HCT116 (cell line): ENCODE measurements around the gene LCN1. TPM values are rescaled to one million over a fixed set of nuclear protein-coding genes. Genes with fewer than 3 reads are reported as not detected.

ENCODE experiments used
- ATAC-seq: fragments of 200-7000 bp; cut with Tn5 transposase; 2 replicates; pipeline ENCODE4 v1.9.1; 2020; ENCODE audit warnings: mild to moderate bottlenecking, moderate library complexity
- BruUV-seq: library from RNA; stranded (reverse); fragments of 400-500 nt; replicated peaks from 2 replicates; lab custom pipeline; 2021; lab: Mats Ljungman, UMichigan
- CTCF ChIA-PET: fragments of 300-600 bp; sonication (Branson Sonifier 250); formaldehyde crosslinking; loops from one replicate; lab custom pipeline; 2021; ENCODE audit warnings: antibody characterized with exemption; lab: Charles Lee
- POLR2A ChIA-PET: fragments of 300-600, 350-600 bp; sonication (Branson Sonifier 250); formaldehyde crosslinking; loops from one replicate; lab custom pipeline; 2021; ENCODE audit warnings: antibody characterized with exemption; lab: Charles Lee
- RAD21 ChIA-PET, 2 experiments: fragments of 300-600 bp; sonication (Branson Sonifier 250); formaldehyde crosslinking; loops; one replicate each; lab custom pipeline; 2023; ENCODE audit warnings: low total read pairs in 2 of 2; ENCODE audit not compliant: uncharacterized antibody in 2 of 2, unreplicated experiment in 2 of 2, low non-redundant PET in 1 of 2; lab: Charles Lee
- DNase-seq: peaks from one replicate; pipeline ENCODE4 v3.0.0-alpha.2; 2010; ENCODE audit warnings: low read depth, low spot score
- H2AFZ ChIP-seq: fragments of 200-600 bp; shearing (Covaris generic), sonication (generic); 2 replicates; pipeline ENCODE4 v1.6.1; 2017; ENCODE audit warnings: low read depth, mixed run types, mixed read lengths, antibody characterized with exemption, low read length; ENCODE audit not compliant: poor library complexity, severe bottlenecking
- H3K27ac ChIP-seq: 2 replicates; pipeline ENCODE4 v1.5.1; 2012; ENCODE audit warnings: low read depth, low read length
- H3K27me3 ChIP-seq: fragments of 200-600 bp; sonication (generic); 2 replicates; pipeline ENCODE4 v1.6.1; 2016; ENCODE audit warnings: mixed run types, low read length, mixed read lengths; ENCODE audit not compliant: insufficient read depth
- H3K36me3 ChIP-seq, 2 experiments: fragments of 200-500 bp in 1 of 2; fragments of 200-600 bp in 1 of 2; sonication (Bioruptor generic) in 1 of 2; sonication (generic) in 1 of 2; 2 replicates each; pipeline versions ENCODE4 v1.5.1 to v1.6.1; 2014 to 2016; ENCODE audit warnings: low read length in 2 of 2, inconsistent platforms in 1 of 2, mixed read lengths in 1 of 2, mixed run types in 1 of 2; ENCODE audit not compliant: insufficient read depth in 2 of 2, control insufficient read depth in 1 of 2
- H3K4me1 ChIP-seq, 2 experiments: fragments of 200-600 bp in 1 of 2; sonication (generic) in 1 of 2; 2 replicates each; pipeline versions ENCODE4 v1.5.1 to v1.6.1; 2012 to 2017; ENCODE audit warnings: low read length in 2 of 2, inconsistent platforms in 1 of 2, mild to moderate bottlenecking in 1 of 2, mixed read lengths in 1 of 2, mixed run types in 1 of 2, moderate library complexity in 1 of 2; ENCODE audit not compliant: insufficient read depth in 2 of 2, control insufficient read depth in 1 of 2
- H3K4me2 ChIP-seq: fragments of 200-600 bp; sonication (generic); 2 replicates; pipeline ENCODE4 v1.6.1; 2017; ENCODE audit warnings: mixed run types, low read length, mixed read lengths
- H3K4me3 ChIP-seq, 2 experiments: fragments of 200-600 bp in 1 of 2; sonication (generic) in 1 of 2; replicated peaks in 1 of 2; 2 replicates each; pipeline ENCODE4 v1.5.1; 2011 to 2016; ENCODE audit warnings: low read length in 2 of 2, control low read depth in 1 of 2, low read depth in 1 of 2, mild to moderate bottlenecking in 1 of 2, mixed read lengths in 1 of 2, mixed run types in 1 of 2
- H3K79me2 ChIP-seq: fragments of 200-600 bp; sonication (generic); 2 replicates; pipeline ENCODE4 v1.6.1; 2017; ENCODE audit warnings: mild to moderate bottlenecking, mixed run types, low read length, moderate library complexity, mixed read lengths; ENCODE audit not compliant: insufficient read depth
- H3K9ac ChIP-seq: fragments of 200-600 bp; sonication (generic); 2 replicates; pipeline ENCODE4 v1.6.1; 2016; ENCODE audit warnings: low read length, mixed read lengths
- H3K9me2 ChIP-seq: fragments of 200-600 bp; sonication (generic), shearing (Covaris generic); 2 replicates; pipeline ENCODE4 v1.6.1; 2017; ENCODE audit warnings: mixed run types, mild to moderate bottlenecking, moderate library complexity; ENCODE audit not compliant: insufficient read depth
- H3K9me3 ChIP-seq, 2 experiments: fragments of 200-500 bp in 1 of 2; fragments of 200-600 bp in 1 of 2; sonication (Bioruptor generic) in 1 of 2; sonication (generic) in 1 of 2; 2 replicates each; pipeline ENCODE4 v1.6.1; 2014 to 2017; ENCODE audit warnings: low read length in 2 of 2, mixed read lengths in 2 of 2, inconsistent platforms in 1 of 2, low read depth in 1 of 2, mild to moderate bottlenecking in 1 of 2, mixed run types in 1 of 2, moderate library complexity in 1 of 2; ENCODE audit not compliant: control insufficient read depth in 1 of 2, insufficient read depth in 1 of 2
- H4K20me1 ChIP-seq: fragments of 200-600 bp; sonication (generic), shearing (Covaris generic); 2 replicates; pipeline ENCODE4 v1.6.1; 2017; ENCODE audit warnings: mixed run types, mild to moderate bottlenecking, moderate library complexity; ENCODE audit not compliant: insufficient read depth
- EZH2 ChIP-seq: fragments of 200-600 bp; sonication (generic); IDR thresholded peaks from 2 replicates; pipeline ENCODE4 v1.6.1; 2017; ENCODE audit warnings: antibody characterized with exemption, mixed run types
- POLR2A ChIP-seq: IDR thresholded peaks from 2 replicates; pipeline ENCODE4 v1.7.0; 2011; ENCODE audit warnings: borderline replicate concordance; ENCODE audit not compliant: insufficient read depth, insufficient read length; ENCODE audit errors: extremely low read depth
- POLR2AphosphoS5 ChIP-seq: IDR thresholded peaks from 2 replicates; pipeline ENCODE4 v1.6.1; 2011; ENCODE audit warnings: mild to moderate bottlenecking, low read depth, low read length, moderate library complexity
- RAD21 ChIP-seq: IDR thresholded peaks from 2 replicates; pipeline ENCODE4 v1.6.1; 2012; ENCODE audit warnings: low read depth, mild to moderate bottlenecking
- REST ChIP-seq: IDR thresholded peaks from 2 replicates; pipeline ENCODE4 v1.6.1; 2012; ENCODE audit warnings: low read depth
- SIN3A ChIP-seq: IDR thresholded peaks from 2 replicates; pipeline ENCODE4 v1.6.1; 2012; ENCODE audit warnings: low read depth
- SRF ChIP-seq: IDR thresholded peaks from 2 replicates; pipeline ENCODE4 v1.6.1; 2012; ENCODE audit warnings: low read depth
- intact Hi-C: fragments of 100-400 bp; cut with micrococcal nuclease; formaldehyde crosslinking; loops from 2 replicates; pipeline ENCODE4 v1.10.0; 2022
- total RNA-seq: library from RNA; stranded (reverse); gene quantifications from one replicate; pipeline ENCODE4 v1.2.1, GENCODE V29; 2021; ENCODE audit not compliant: unreplicated experiment
- TF ChIP-seq, protein P1 (sequence below), 3 experiments: fragments of 200-600 bp in 1 of 3; sonication (generic) in 1 of 3; IDR thresholded peaks in 2 of 3; conservative IDR thresholded peaks in 1 of 3; 2 replicates each; pipeline ENCODE4 v1.5.1; 2012 to 2017; ENCODE audit warnings: low read depth in 2 of 3, low read length in 2 of 3, antibody characterized with exemption in 1 of 3, borderline replicate concordance in 1 of 3, control low read depth in 1 of 3, mild to moderate bottlenecking in 1 of 3, mixed read lengths in 1 of 3, mixed run types in 1 of 3, moderate library complexity in 1 of 3; ENCODE audit not compliant: insufficient read depth in 1 of 3

LCN1 gene
- total RNA-seq, 1 experiment from 2014 or later, result not detected

GRCh38 chr9:135562235-135562745 lies 41.0 kb downstream of the LCN1 start:
- no peaks in the 10 kb centered on the region for H3K9me2 ChIP-seq
- ChIA-PET RAD21 (no interaction called here), CTCF (no interaction called here), POLR2A (no interaction called here)
- ATAC-seq (no peak), DNase-seq (no peak)
- H3K27ac ChIP-seq, result no peak overlapping the region
- no peaks in the 10 kb centered on the region for H3K36me3 ChIP-seq
- no peaks in the 10 kb centered on the region for H3K4me1 ChIP-seq
- no peak for TF ChIP-seq REST
- TF ChIP-seq, protein P1, sequence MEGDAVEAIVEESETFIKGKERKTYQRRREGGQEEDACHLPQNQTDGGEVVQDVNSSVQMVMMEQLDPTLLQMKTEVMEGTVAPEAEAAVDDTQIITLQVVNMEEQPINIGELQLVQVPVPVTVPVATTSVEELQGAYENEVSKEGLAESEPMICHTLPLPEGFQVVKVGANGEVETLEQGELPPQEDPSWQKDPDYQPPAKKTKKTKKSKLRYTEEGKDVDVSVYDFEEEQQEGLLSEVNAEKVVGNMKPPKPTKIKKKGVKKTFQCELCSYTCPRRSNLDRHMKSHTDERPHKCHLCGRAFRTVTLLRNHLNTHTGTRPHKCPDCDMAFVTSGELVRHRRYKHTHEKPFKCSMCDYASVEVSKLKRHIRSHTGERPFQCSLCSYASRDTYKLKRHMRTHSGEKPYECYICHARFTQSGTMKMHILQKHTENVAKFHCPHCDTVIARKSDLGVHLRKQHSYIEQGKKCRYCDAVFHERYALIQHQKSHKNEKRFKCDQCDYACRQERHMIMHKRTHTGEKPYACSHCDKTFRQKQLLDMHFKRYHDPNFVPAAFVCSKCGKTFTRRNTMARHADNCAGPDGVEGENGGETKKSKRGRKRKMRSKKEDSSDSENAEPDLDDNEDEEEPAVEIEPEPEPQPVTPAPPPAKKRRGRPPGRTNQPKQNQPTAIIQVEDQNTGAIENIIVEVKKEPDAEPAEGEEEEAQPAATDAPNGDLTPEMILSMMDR (IDR thresholded peaks at IDR 0.05 in 2 of 3, conservative IDR thresholded peaks at IDR 0.05 in 1 of 3; ENCODE audit: borderline replicate concordance in 1 of 3, insufficient read depth in 1 of 3, low read depth in 2 of 3, low read length in 2 of 3), result no peak
- no peak for TF ChIP-seq EZH2
- TF ChIP-seq RAD21, result no peak
- TF ChIP-seq POLR2AphosphoS5, result no peak
- TF ChIP-seq SIN3A, result no peak
- TF ChIP-seq POLR2A, result no peak
- TF ChIP-seq SRF, result no peak
- no peak overlapping the region for H3K4me2 ChIP-seq
- no TSS peak for BruUV-seq
- no peak overlapping the region for H2AFZ ChIP-seq
- intact Hi-C loops, result no loop called here
- no peaks in the 10 kb centered on the region for H3K9me3 ChIP-seq
- 0 out of 2 replicates have a peak, but pooled peaks cover 2% of the 10 kb centered on the region for H3K27me3 ChIP-seq
- H3K79me2 ChIP-seq, result no peaks in the 10 kb centered on the region
- H4K20me1 ChIP-seq, result no peaks in the 10 kb centered on the region
- H3K4me3 ChIP-seq, result no peak overlapping the region
- H3K9ac ChIP-seq, result no peak overlapping the region
